ENCODE measurements around the gene ANKLE2.
"Not testable (repeated sequence)": the region's sequence is repeated elsewhere in the genome, so short reads cannot be mapped to it uniquely, and the experiment has no call there.

Gene ANKLE2

GRCh38 chr12:132779781-132780353, 18.2 kb upstream of the ANKLE2 start:
- ChIA-PET POLR2A (no interaction called here), CTCF (interaction anchor here (3.7 kb wide), 1 partner anchor 11 kb away, joined by 17 read pairs; no protein-coding TSS in a partner anchor)
- TF ChIP-seq CTCF (IDR thresholded peaks at IDR 0.05; ENCODE audit: control extremely low read depth, extremely low read depth, low read depth, missing control alignments) = no peak
- DNase-seq (ENCODE audit: extremely low spot score) = no peak

GRCh38 chr12:132777614-132778013, 16.0 kb upstream of the ANKLE2 start:
- CTCF ChIA-PET = interaction anchor here (3.7 kb wide), 1 partner anchor 9 kb away, joined by 17 read pairs; no protein-coding TSS in a partner anchor
- POLR2A ChIA-PET = no interaction called here
- no peak for TF ChIP-seq CTCF (IDR thresholded peaks at IDR 0.05; ENCODE audit: control extremely low read depth, extremely low read depth, low read depth, missing control alignments)
- DNase-seq (ENCODE audit: extremely low spot score) = no peak

- ChIA-PET POLR2A (no interaction called here), CTCF (interaction anchor here (3.7 kb wide), 1 partner anchor 9 kb away, joined by 17 read pairs; no protein-coding TSS in a partner anchor)
- no peak for DNase-seq (ENCODE audit: extremely low spot score)
- no peak for TF ChIP-seq CTCF (IDR thresholded peaks at IDR 0.05; ENCODE audit: control extremely low read depth, extremely low read depth, low read depth, missing control alignments)
Observed at GRCh38 chr12:132776816-132777568, 15.4 kb upstream of the ANKLE2 start.

GRCh38 chr12:132776230-132776625, 14.6 kb upstream of the ANKLE2 start:
- ChIA-PET CTCF (interaction anchor here (3.7 kb wide), 1 partner anchor 8 kb away, joined by 17 read pairs; no protein-coding TSS in a partner anchor), POLR2A (interaction anchor here (0.7 kb wide), 1 partner anchor 40 kb away, joined by 3 read pairs; no protein-coding TSS in a partner anchor)
- DNase-seq (ENCODE audit: extremely low spot score) = not testable (repeated sequence)

GRCh38 chr12:132775502-132776229, 14.0 kb upstream of the ANKLE2 start:
- DNase-seq (ENCODE audit: extremely low spot score) = no peak
- ChIA-PET CTCF (interaction anchor here (0.9 to 1.6 kb wide), 2 partner anchors 12 to 25 kb away, joined by 3 to 4 read pairs; no protein-coding TSS in a partner anchor), POLR2A (interaction anchor here (0.7 kb wide), 1 partner anchor 40 kb away, joined by 3 read pairs; no protein-coding TSS in a partner anchor)
- no peak for TF ChIP-seq CTCF (IDR thresholded peaks at IDR 0.05; ENCODE audit: control extremely low read depth, extremely low read depth, low read depth, missing control alignments)

GRCh38 chr12:132774646-132775275, 13.1 kb upstream of the ANKLE2 start:
- ChIA-PET POLR2A (no interaction called here), CTCF (interaction anchor here (0.9 to 1.6 kb wide), 2 partner anchors 11 to 24 kb away, joined by 3 to 4 read pairs; no protein-coding TSS in a partner anchor)
- no peak for DNase-seq (ENCODE audit: extremely low spot score)
- TF ChIP-seq CTCF (IDR thresholded peaks at IDR 0.05; ENCODE audit: control extremely low read depth, extremely low read depth, low read depth, missing control alignments) = no peak

All from GM10248 (cell line).